ENCODE measurements around the gene MEOX1. TPM values are rescaled to one million over a fixed set of nuclear protein-coding genes. Genes with fewer than 3 reads are reported as not detected.

The MEOX1 gene
- not detected for total RNA-seq (2021; fragmentation: NEBNext Ultra II Directional; extraction: Animal tissue kit (Norgen Biotek cat#: 25700))
- long read RNA-seq: 0 reads

DNA sequence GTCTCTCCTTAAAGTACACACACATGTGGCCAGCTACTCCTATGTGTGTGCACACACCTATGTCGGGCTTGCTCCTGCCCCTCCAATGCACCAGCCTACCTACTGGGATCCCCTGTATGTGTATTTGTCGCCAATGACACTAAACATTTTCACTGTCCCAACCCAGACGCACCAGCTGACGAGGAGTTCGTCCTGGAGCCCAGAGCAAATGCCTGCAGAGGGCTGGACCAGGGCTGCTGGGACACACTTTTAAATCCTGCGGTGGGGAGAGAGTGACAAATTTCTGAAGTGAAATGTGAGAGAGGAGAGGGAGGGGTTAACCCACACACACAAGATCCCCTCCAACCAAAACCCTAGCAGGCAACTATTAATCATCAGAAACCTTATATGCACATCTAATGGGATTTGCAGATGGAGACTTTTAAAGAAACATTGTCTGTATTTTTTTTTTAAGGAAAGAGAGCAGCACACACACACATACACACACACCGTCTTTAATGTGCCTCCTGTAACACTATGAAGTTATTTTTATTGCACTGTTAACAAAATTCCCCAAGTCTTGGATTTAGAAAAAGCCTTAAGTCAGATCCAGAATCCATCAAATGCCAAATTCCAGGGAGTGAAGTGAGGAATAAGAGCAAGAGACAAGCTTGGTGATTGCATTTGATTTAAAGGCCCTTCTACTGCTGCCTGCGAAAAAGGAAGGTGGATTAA is at the start of gene MEOX1:
Gene MEOX1, minus strand, starts transcription at position 224 of the 714 bp plus-strand sequence. CDS start 388 bp downstream, outside the sequence.
- Mint-ChIP-seq H3K4me3 (peak within 1 kb of the TSS; percentile 66; the same call in 1 of the 2 replicates), H3K27me3 (ENCODE audit: insufficient read depth) (peaks cover 27% of the 10 kb centered on the region), H3K36me3 (ENCODE audit: low read depth) (no peaks in the 10 kb centered on the region), H3K27ac (no peak within 1 kb of the TSS), H3K9me3 (no peaks in the 10 kb centered on the region), H3K4me1 (ENCODE audit: low read depth) (peaks cover 15% of the 10 kb centered on the region)
- peak; percentile 57 for DNase-seq
- TF ChIP-seq, protein P1, sequence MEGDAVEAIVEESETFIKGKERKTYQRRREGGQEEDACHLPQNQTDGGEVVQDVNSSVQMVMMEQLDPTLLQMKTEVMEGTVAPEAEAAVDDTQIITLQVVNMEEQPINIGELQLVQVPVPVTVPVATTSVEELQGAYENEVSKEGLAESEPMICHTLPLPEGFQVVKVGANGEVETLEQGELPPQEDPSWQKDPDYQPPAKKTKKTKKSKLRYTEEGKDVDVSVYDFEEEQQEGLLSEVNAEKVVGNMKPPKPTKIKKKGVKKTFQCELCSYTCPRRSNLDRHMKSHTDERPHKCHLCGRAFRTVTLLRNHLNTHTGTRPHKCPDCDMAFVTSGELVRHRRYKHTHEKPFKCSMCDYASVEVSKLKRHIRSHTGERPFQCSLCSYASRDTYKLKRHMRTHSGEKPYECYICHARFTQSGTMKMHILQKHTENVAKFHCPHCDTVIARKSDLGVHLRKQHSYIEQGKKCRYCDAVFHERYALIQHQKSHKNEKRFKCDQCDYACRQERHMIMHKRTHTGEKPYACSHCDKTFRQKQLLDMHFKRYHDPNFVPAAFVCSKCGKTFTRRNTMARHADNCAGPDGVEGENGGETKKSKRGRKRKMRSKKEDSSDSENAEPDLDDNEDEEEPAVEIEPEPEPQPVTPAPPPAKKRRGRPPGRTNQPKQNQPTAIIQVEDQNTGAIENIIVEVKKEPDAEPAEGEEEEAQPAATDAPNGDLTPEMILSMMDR (IDR thresholded peaks at IDR 0.05): no peak

DNA sequence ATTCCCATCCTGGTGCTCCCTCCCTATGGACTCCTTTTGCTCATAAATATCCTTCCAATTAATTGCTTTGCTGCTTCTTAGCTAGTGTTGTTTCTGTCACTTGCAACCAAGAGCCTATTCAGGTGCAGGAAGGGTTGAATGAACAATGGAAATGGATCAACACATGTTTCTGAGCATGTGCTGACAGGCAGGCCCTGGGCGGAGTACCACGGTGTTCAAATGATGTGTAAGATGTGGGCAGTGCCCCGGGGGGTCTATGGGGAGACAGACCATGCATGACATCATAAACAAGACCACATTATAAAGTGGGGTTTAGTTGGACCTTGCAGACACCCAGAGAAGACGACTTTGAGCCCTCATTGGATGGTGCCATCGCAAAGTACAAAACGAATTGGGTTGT is 48.4 kb upstream of the MEOX1 start:
- H3K4me1 Mint-ChIP-seq (ENCODE audit: low read depth): peaks cover 21% of the 10 kb centered on the region
- H3K27ac Mint-ChIP-seq: no peak overlapping the region
- no peak for DNase-seq
- H3K9me3 Mint-ChIP-seq: 0 out of 2 replicates have a peak, but pooled peaks cover 4% of the 10 kb centered on the region
- peaks cover 20% of the 10 kb centered on the region for H3K27me3 Mint-ChIP-seq (ENCODE audit: insufficient read depth)
- no peaks in the 10 kb centered on the region for H3K36me3 Mint-ChIP-seq (ENCODE audit: low read depth)
- TF ChIP-seq, protein P1 (IDR thresholded peaks at IDR 0.05): no peak
- H3K4me3 Mint-ChIP-seq: no peak overlapping the region

DNA sequence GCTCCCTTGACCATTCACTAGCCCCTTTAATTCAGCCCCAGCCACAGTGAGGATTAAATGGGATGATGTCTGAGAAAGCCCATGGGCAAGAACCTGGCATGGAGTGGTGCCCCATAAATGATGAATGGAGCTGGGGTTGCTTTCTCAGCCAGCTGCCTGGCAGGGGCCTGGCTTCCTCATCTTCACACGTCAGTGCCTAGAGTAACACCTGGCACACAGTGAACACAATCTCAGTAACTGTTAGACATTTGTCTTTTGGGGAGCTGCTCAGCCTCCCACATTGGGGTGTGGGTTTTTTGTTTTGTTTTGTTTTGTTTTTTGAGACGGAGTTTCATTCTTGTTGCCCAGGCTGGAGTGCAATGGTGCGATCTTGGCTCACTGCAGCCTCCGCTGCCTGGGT is 47.5 kb upstream of the MEOX1 start:
- TF ChIP-seq, protein P1 (IDR thresholded peaks at IDR 0.05): no peak
- Mint-ChIP-seq H3K4me1 (ENCODE audit: low read depth) (peaks cover 14% of the 10 kb centered on the region), H3K4me3 (no peak overlapping the region), H3K27ac (no peak overlapping the region), H3K27me3 (ENCODE audit: insufficient read depth) (peaks cover 20% of the 10 kb centered on the region), H3K36me3 (ENCODE audit: low read depth) (no peaks in the 10 kb centered on the region), H3K9me3 (0 out of 2 replicates have a peak, but pooled peaks cover 4% of the 10 kb centered on the region)
- DNase-seq: no peak

DNA sequence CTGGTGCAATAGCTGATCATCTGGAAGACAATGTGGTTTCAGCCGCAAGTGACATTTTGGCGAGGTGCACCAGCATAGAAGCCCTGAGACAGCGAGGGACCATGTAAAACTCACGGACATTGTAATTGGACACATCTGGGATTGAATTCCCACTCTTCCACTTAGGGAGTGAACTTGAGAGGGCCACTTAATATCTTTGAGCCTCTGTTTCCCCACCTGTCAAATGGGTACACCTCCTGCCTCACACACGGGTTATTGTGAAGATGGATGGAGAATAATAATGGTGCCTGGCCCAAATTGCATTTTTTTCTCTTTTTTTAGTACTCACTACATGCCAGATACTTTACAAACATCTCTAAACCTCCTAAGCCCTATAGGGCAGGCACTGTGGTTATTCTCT is 45.5 kb upstream of the MEOX1 start:
- H3K4me3 Mint-ChIP-seq: no peak overlapping the region
- TF ChIP-seq, protein P1 (IDR thresholded peaks at IDR 0.05): no peak
- no peak for DNase-seq
- H3K36me3 Mint-ChIP-seq (ENCODE audit: low read depth): peaks cover 7% of the 10 kb centered on the region; the same call in 1 of the 2 replicates
- H3K27ac Mint-ChIP-seq: no peak overlapping the region
- peaks cover 10% of the 10 kb centered on the region; the same call in 1 of the 2 replicates for H3K9me3 Mint-ChIP-seq
- peaks cover 25% of the 10 kb centered on the region for H3K27me3 Mint-ChIP-seq (ENCODE audit: insufficient read depth)
- H3K4me1 Mint-ChIP-seq (ENCODE audit: low read depth): peaks cover 6% of the 10 kb centered on the region; the same call in 1 of the 2 replicates

DNA sequence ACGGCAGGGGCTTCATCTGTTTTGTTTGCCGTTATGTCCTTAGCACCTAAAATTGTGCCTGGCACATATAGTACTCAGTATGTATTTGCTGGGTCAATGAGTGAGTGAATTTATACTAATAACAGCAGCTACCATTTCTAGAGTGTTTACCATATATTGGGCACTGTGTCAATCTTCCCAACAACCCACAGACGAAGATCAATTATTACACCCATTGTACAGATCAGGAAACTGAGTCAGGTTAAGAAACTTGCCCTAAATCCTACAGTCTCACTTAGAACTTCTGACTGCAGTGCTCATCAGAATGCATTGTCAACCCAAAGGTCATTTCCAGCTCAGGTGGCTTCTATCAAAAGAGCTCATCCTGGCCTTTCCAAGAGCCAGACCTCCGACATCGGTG is 44.5 kb upstream of the MEOX1 start:
- no peak overlapping the region for H3K27ac Mint-ChIP-seq

More for the DNA sequence above, 44.5 kb upstream of the MEOX1 start:
- TF ChIP-seq, protein P1 (IDR thresholded peaks at IDR 0.05): no peak
- no peak overlapping the region for H3K4me3 Mint-ChIP-seq
- H3K4me1 Mint-ChIP-seq (ENCODE audit: low read depth): peaks cover 9% of the 10 kb centered on the region
- peaks cover 25% of the 10 kb centered on the region for H3K27me3 Mint-ChIP-seq (ENCODE audit: insufficient read depth)
- H3K36me3 Mint-ChIP-seq (ENCODE audit: low read depth): peaks cover 7% of the 10 kb centered on the region; the same call in 1 of the 2 replicates
- peaks cover 10% of the 10 kb centered on the region; the same call in 1 of the 2 replicates for H3K9me3 Mint-ChIP-seq
- no peak for DNase-seq

All from HFFc6 (cell line).